Skin of body (tissue), 2 donors: ENCODE data around the gene ARNT2. TPM values are rescaled to one million over a fixed set of nuclear protein-coding genes. Genes with fewer than 3 reads are reported as not detected.

ENCODE experiments used
- DNase-seq: peaks from one replicate; lab custom pipeline; 2025; lab: John Stamatoyannopoulos, UW
- total RNA-seq: library from RNA; depleted of rRNA; stranded (reverse); fragments of >200 nt; gene quantifications from one replicate; pipeline ENCODE4 v1.2.3, GENCODE V29; 2014

Gene ARNT2
- total RNA-seq, 1 donor from 2014 or later = 2.8 TPM

- no peak for DNase-seq
These were observed 188.0 kb downstream of the ARNT2 start for GRCh38 chr15:80591938-80592825.

GRCh38 chr15:80593486-80594030 lies 189.4 kb downstream of the ARNT2 start:
- DNase-seq = no peak

GRCh38 chr15:80594091-80594889 lies 190.1 kb downstream of the ARNT2 start:
- DNase-seq = no peak

GRCh38 chr15:80595396-80595795 lies 191.2 kb downstream of the ARNT2 start:
- no peak for DNase-seq

GRCh38 chr15:80596521-80596976 lies 192.4 kb downstream of the ARNT2 start:
- no peak for DNase-seq

- no peak for DNase-seq
These were observed 192.9 kb downstream of the ARNT2 start for GRCh38 chr15:80597076-80597475.

- DNase-seq = no peak
These were observed 195.2 kb downstream of the ARNT2 start for GRCh38 chr15:80599359-80599758.

GRCh38 chr15:80600626-80601025 lies 196.4 kb downstream of the ARNT2 start:
- no peak for DNase-seq

- DNase-seq = no peak
These were observed 197.1 kb downstream of the ARNT2 start for GRCh38 chr15:80601256-80601655.

GRCh38 chr15:80604583-80605575 lies 200.7 kb downstream of the ARNT2 start:
- DNase-seq = no peak

- no peak for DNase-seq
These were observed 201.5 kb downstream of the ARNT2 start for GRCh38 chr15:80605591-80606150.

GRCh38 chr15:80606511-80607071 lies 202.4 kb downstream of the ARNT2 start:
- no peak for DNase-seq

GRCh38 chr15:80607287-80607980 lies 203.3 kb downstream of the ARNT2 start:
- DNase-seq = peak; percentile 34

GRCh38 chr15:80608688-80609087 lies 204.5 kb downstream of the ARNT2 start:
- DNase-seq = no peak

GRCh38 chr15:80609091-80609490 lies 204.9 kb downstream of the ARNT2 start:
- no peak for DNase-seq

- DNase-seq = no peak
These were observed 205.3 kb downstream of the ARNT2 start for GRCh38 chr15:80609512-80609946.

GRCh38 chr15:80611543-80612080 lies 207.4 kb downstream of the ARNT2 start:
- no peak for DNase-seq

GRCh38 chr15:80612118-80612823 lies 208.1 kb downstream of the ARNT2 start:
- no peak for DNase-seq
